SK-N-SH treated with all-trans-retinoic acid at 6 μM for 48 hours (cell line): ENCODE results near the gene SLC25A41.

ENCODE experiments used
- BACH2 ChIP-seq: fragments of 250-450 bp; sonication (Bioruptor Pico); IDR thresholded peaks from 2 replicates; pipeline ENCODE4 v1.9.0; 2021; ENCODE audit warnings: mild to moderate bottlenecking, borderline replicate concordance
- CSDC2 ChIP-seq: fragments of 250-450 bp; sonication (Bioruptor Pico); IDR thresholded peaks from 2 replicates; pipeline ENCODE4 v1.5.0; 2020; ENCODE audit warnings: mild to moderate bottlenecking, moderate library complexity
- CSRNP3 ChIP-seq: fragments of 250-450 bp; sonication (Bioruptor Pico); IDR thresholded peaks from 2 replicates; pipeline ENCODE4 v1.5.1; 2021; ENCODE audit warnings: mild to moderate bottlenecking, moderate library complexity
- PATZ1 ChIP-seq: fragments of 250-450 bp; sonication (Bioruptor Pico); IDR thresholded peaks from 2 replicates; pipeline ENCODE4 v1.8.0; 2020; ENCODE audit warnings: mild to moderate bottlenecking, moderate library complexity, borderline replicate concordance
- RARB ChIP-seq: fragments of 250-450 bp; sonication (Bioruptor Pico); IDR thresholded peaks from 2 replicates; pipeline ENCODE4 v1.8.0; 2021; ENCODE audit warnings: mild to moderate bottlenecking, moderate library complexity
- TCF4 ChIP-seq: fragments of 250-450 bp; sonication (Bioruptor Pico); IDR thresholded peaks from 2 replicates; pipeline ENCODE4 v1.8.0; 2021; ENCODE audit warnings: mild to moderate bottlenecking, moderate library complexity, borderline replicate concordance
- ZC3H10 ChIP-seq: fragments of 250-450 bp; sonication (Bioruptor Pico); IDR thresholded peaks from 2 replicates; pipeline ENCODE4 v1.5.1; 2021; ENCODE audit warnings: mild to moderate bottlenecking, moderate library complexity
- ZFP3 ChIP-seq: fragments of 250-450 bp; sonication (Bioruptor Pico); IDR thresholded peaks from 2 replicates; pipeline ENCODE4 v1.5.0; 2020; ENCODE audit warnings: mild to moderate bottlenecking, moderate library complexity
- ZFP30 ChIP-seq: fragments of 450-650 bp; formaldehyde crosslinking; IDR thresholded peaks from 2 replicates; pipeline ENCODE4 v1.5.0; 2022; ENCODE audit warnings: mild to moderate bottlenecking, moderate library complexity

GRCh38 chr19:6480848-6481415 lies 47.4 kb upstream of the SLC25A41 start:
- TF ChIP-seq CSRNP3 (CRISPR knock-in tag) = no peak
- TF ChIP-seq RARB (CRISPR knock-in tag) = no peak
- TF ChIP-seq PATZ1 = no peak
- no peak for TF ChIP-seq CSDC2
- no peak for TF ChIP-seq ZC3H10 (CRISPR knock-in tag)
- TF ChIP-seq ZFP30 = no peak
- TF ChIP-seq ZFP3 (CRISPR knock-in tag) = no peak
- no peak for TF ChIP-seq BACH2 (CRISPR knock-in tag)
- TF ChIP-seq TCF4 (CRISPR knock-in tag) = no peak
